IMR-90 (cell line): ENCODE data around the gene ZNF558. TPM values are rescaled to one million over a fixed set of nuclear protein-coding genes. Genes with fewer than 3 reads are reported as not detected.

Experiments
- ATAC-seq: fragments of 200-7000 bp; cut with Tn5 transposase; 2 replicates; pipeline ENCODE4 v1.9.1; 2020; ENCODE audit warnings: low read depth, mild to moderate bottlenecking, moderate library complexity
- Bru-seq: library from RNA; stranded (reverse); fragments of 400-500 nt; gene quantifications from one replicate; lab custom pipeline; 2021; lab: Mats Ljungman, UMichigan
- BruChase-seq, 2 experiments: library from RNA; stranded (reverse); fragments of 400-500 nt; gene quantifications; one replicate each; lab custom pipeline; 2021; lab: Mats Ljungman, UMichigan
- BruUV-seq: library from RNA; stranded (reverse); fragments of 400-500 nt; replicated peaks from 2 replicates; lab custom pipeline; 2021; lab: Mats Ljungman, UMichigan
- CTCF ChIA-PET: fragments of 300-600 bp; formaldehyde crosslinking; extraction: SDS; loops from one replicate; lab custom pipeline; 2021; ENCODE audit warnings: antibody characterized with exemption; lab: Yijun Ruan, JAX
- POLR2A ChIA-PET: fragments of 300-600 bp; sonication (Branson Sonifier 250); formaldehyde crosslinking; loops from one replicate; lab custom pipeline; 2022; ENCODE audit warnings: antibody characterized with exemption; ENCODE audit not compliant: unreplicated experiment; lab: Charles Lee
- DNase-seq: peaks from one replicate; pipeline ENCODE4 v3.0.0; 2013
- H2AFZ ChIP-seq: replicated peaks from 2 replicates; pipeline ENCODE3; 2013; ENCODE audit warnings: low read length, mild to moderate bottlenecking; ENCODE audit not compliant: poor library complexity
- H2AK5ac ChIP-seq: 2 replicates; pipeline ENCODE4 v1.6.1; 2013; ENCODE audit warnings: low read depth, low read length, inconsistent platforms
- H2AK9ac ChIP-seq: replicated peaks from 2 replicates; pipeline ENCODE3; 2013; ENCODE audit warnings: mild to moderate bottlenecking, low read depth, low read length, moderate library complexity; ENCODE audit not compliant: poor library complexity
- H2BK120ac ChIP-seq: 2 replicates; pipeline ENCODE4 v1.6.1; 2013; ENCODE audit warnings: low read depth, low read length, inconsistent platforms
- H2BK15ac ChIP-seq: 3 replicates; pipeline ENCODE4 v1.6.1; 2013; ENCODE audit warnings: low read depth, low read length, inconsistent platforms
- H2BK20ac ChIP-seq: 2 replicates; pipeline ENCODE4 v1.6.1; 2013; ENCODE audit warnings: low read depth, mild to moderate bottlenecking, inconsistent platforms, low read length, moderate library complexity
- H2BK5ac ChIP-seq: 2 replicates; pipeline ENCODE4 v1.6.1; 2013; ENCODE audit warnings: mild to moderate bottlenecking, low read depth, low read length, inconsistent platforms; ENCODE audit not compliant: poor library complexity, severe bottlenecking
- H3K14ac ChIP-seq: replicated peaks from 2 replicates; pipeline ENCODE4 v1.6.1; 2013; ENCODE audit warnings: low read depth, low read length, inconsistent platforms
- H3K18ac ChIP-seq: 2 replicates; pipeline ENCODE4 v1.6.1; 2013; ENCODE audit warnings: low read depth, low read length, control low read depth
- H3K23ac ChIP-seq: 2 replicates; pipeline ENCODE4 v1.6.1; 2013; ENCODE audit warnings: low read depth, low read length, inconsistent platforms
- H3K27ac ChIP-seq: 2 replicates; pipeline ENCODE4 v1.5.1; 2013; ENCODE audit warnings: mild to moderate bottlenecking, control low read depth, low read length; ENCODE audit not compliant: insufficient read depth
- H3K27me3 ChIP-seq: 2 replicates; pipeline ENCODE4 v1.6.1; 2013; ENCODE audit warnings: low read length; ENCODE audit not compliant: control insufficient read depth, insufficient read depth
- H3K36me3 ChIP-seq: 2 replicates; pipeline ENCODE4 v1.6.1; 2013; ENCODE audit warnings: low read length, mixed read lengths; ENCODE audit not compliant: control insufficient read depth, insufficient read depth
- H3K4ac ChIP-seq: 2 replicates; pipeline ENCODE4 v1.6.1; 2013; ENCODE audit warnings: low read depth, low read length, inconsistent platforms
- H3K4me1 ChIP-seq: 2 replicates; pipeline ENCODE4 v1.6.1; 2013; ENCODE audit warnings: low read length, mixed read lengths; ENCODE audit not compliant: control insufficient read depth, insufficient read depth
- H3K4me2 ChIP-seq: 2 replicates; pipeline ENCODE4 v1.6.1; 2013; ENCODE audit warnings: low read depth, mild to moderate bottlenecking, control low read depth, low read length, moderate library complexity
- H3K4me3 ChIP-seq: 2 replicates; pipeline ENCODE4 v1.5.1; 2013; ENCODE audit warnings: low read depth, mild to moderate bottlenecking, control low read depth, low read length, moderate library complexity; ENCODE audit not compliant: insufficient read depth
- H3K56ac ChIP-seq: 2 replicates; pipeline ENCODE4 v1.6.1; 2013; ENCODE audit warnings: low read length, inconsistent platforms; ENCODE audit not compliant: insufficient read depth; ENCODE audit errors: extremely low read depth
- H3K79me1 ChIP-seq, 2 experiments: 2 replicates each; pipeline ENCODE4 v1.6.1; 2013; ENCODE audit warnings: low read length in 2 of 2, inconsistent platforms in 1 of 2, low read depth in 1 of 2
- H3K9ac ChIP-seq: 2 replicates; pipeline ENCODE4 v1.6.1; 2013; ENCODE audit warnings: low read depth, low read length, control low read depth
- H3K9me1 ChIP-seq: 2 replicates; pipeline ENCODE4 v1.6.1; 2013; ENCODE audit warnings: low read length, inconsistent platforms; ENCODE audit not compliant: insufficient read depth
- H3K9me3 ChIP-seq: 2 replicates; pipeline ENCODE4 v1.6.1; 2013; ENCODE audit warnings: low read length; ENCODE audit not compliant: control insufficient read depth, insufficient read depth
- H4K20me1 ChIP-seq: 2 replicates; pipeline ENCODE4 v1.6.1; 2013; ENCODE audit warnings: low read length, inconsistent platforms; ENCODE audit not compliant: insufficient read depth
- H4K5ac ChIP-seq: 2 replicates; pipeline ENCODE4 v1.6.1; 2013; ENCODE audit warnings: mild to moderate bottlenecking, low read depth, low read length, control low read depth
- H4K8ac ChIP-seq, 2 experiments: 2 replicates each; pipeline ENCODE4 v1.6.1; 2013; ENCODE audit warnings: low read depth in 2 of 2, low read length in 2 of 2, control low read depth in 1 of 2, inconsistent platforms in 1 of 2
- H4K91ac ChIP-seq: 2 replicates; pipeline ENCODE4 v1.6.1; 2013; ENCODE audit warnings: low read depth, low read length, inconsistent platforms; ENCODE audit not compliant: insufficient read depth
- BHLHE40 ChIP-seq: fragments of 150-350 bp; IDR thresholded peaks from 2 replicates; pipeline ENCODE4 v1.6.1; 2016; ENCODE audit warnings: mild to moderate bottlenecking, low read depth, low read length
- CEBPB ChIP-seq: IDR thresholded peaks from 2 replicates; pipeline ENCODE4 v1.6.1; 2012; ENCODE audit warnings: low read depth, low read length, improper control_type of control experiment
- CHD1 ChIP-seq: IDR thresholded peaks from 2 replicates; pipeline ENCODE4 v1.6.1; 2012; ENCODE audit warnings: low read depth, low read length, improper control_type of control experiment
- FOS ChIP-seq: fragments of 150-350 bp; IDR thresholded peaks from 2 replicates; pipeline ENCODE4 v1.6.1; 2016; ENCODE audit warnings: low read depth, low read length
- MAFK ChIP-seq: IDR thresholded peaks from 2 replicates; pipeline ENCODE4 v1.6.1; 2012; ENCODE audit warnings: low read depth, low read length, improper control_type of control experiment
- MAZ ChIP-seq: IDR thresholded peaks from 2 replicates; pipeline ENCODE4 v1.6.1; 2012; ENCODE audit warnings: low read depth, mild to moderate bottlenecking, low read length, improper control_type of control experiment, moderate library complexity, borderline replicate concordance
- MXI1 ChIP-seq: IDR thresholded peaks from 2 replicates; pipeline ENCODE4 v1.6.1; 2012; ENCODE audit warnings: low read depth, mild to moderate bottlenecking, low read length, moderate library complexity, borderline replicate concordance
- NFE2L2 ChIP-seq: fragments of 150-350 bp; IDR thresholded peaks from 2 replicates; pipeline ENCODE4 v1.6.1; 2016; ENCODE audit warnings: low read depth, mild to moderate bottlenecking, low read length
- POLR2A ChIP-seq: IDR thresholded peaks from 2 replicates; pipeline ENCODE4 v1.6.1; 2012; ENCODE audit warnings: mild to moderate bottlenecking, low read depth, low read length
- WGBS, 2 experiments: methylation state at CpG; one replicate each; pipeline versions ENCODE4 v1.1.5 to v1.1.7; 2013; ENCODE audit warnings: missing lambda C conversion rate in 2 of 2; ENCODE audit not compliant: insufficient read length in 1 of 2; ENCODE audit errors: extremely low coverage in 2 of 2; 5-methylcytosine and 5-hydroxymethylcytosine counted together
- dilution Hi-C: fragments of 300-500 bp; cut with HindIII; formaldehyde crosslinking; loops from one replicate; pipeline ENCODE4 v1.14.3; 2018; ENCODE audit warnings: low sequenced_read_pairs; ENCODE audit not compliant: unreplicated experiment
- in situ Hi-C: fragments of 300-500 bp; cut with MboI; formaldehyde crosslinking; loops from 3 replicates; pipeline ENCODE4 v1.14.3; 2019; ENCODE audit warnings: low sequenced_read_pairs, inconsistent platforms, mixed read lengths
- intact Hi-C: fragments of 100-400 bp; cut with micrococcal nuclease; formaldehyde crosslinking; loops from 2 replicates; pipeline ENCODE4 v1.10.0; 2022
- long read RNA-seq: library from polyadenylated mRNA; unstranded; transcript quantifications from one replicate; pipeline ENCODE4 v2.0.0, GENCODE V29; 2021; ENCODE audit not compliant: unreplicated experiment
- polyA plus RNA-seq, 3 experiments: library from polyadenylated mRNA; depleted of rRNA; stranded (reverse); fragments of >200 nt; gene quantifications; 2 replicates each; pipeline ENCODE4 v1.2.3, GENCODE V29; 2012; ENCODE audit warnings: low replicate concordance in 1 of 3
- total RNA-seq: library from RNA; depleted of rRNA; stranded (reverse); fragments of >200 nt; gene quantifications from 2 replicates; pipeline ENCODE4 v1.2.3, GENCODE V29; 2012; rRNA removed
- TF ChIP-seq, protein P1 (sequence below): fragments of 150-350 bp; IDR thresholded peaks from 2 replicates; pipeline ENCODE4 v1.6.1; 2016; ENCODE audit warnings: low read depth, mild to moderate bottlenecking, low read length, moderate library complexity, borderline replicate concordance
- TF ChIP-seq, protein P2 (sequence below): conservative IDR thresholded peaks from 2 replicates; pipeline ENCODE4 v1.5.1; 2012; ENCODE audit warnings: mild to moderate bottlenecking, low read depth, low read length, improper control_type of control experiment

Gene ZNF558
- total RNA-seq = 16.7 and 21.0 TPM in 2 replicates
- polyA plus RNA-seq (2012; rRNA removed) = 13.7 and 14.3 TPM in 2 replicates
- 9.5 and 10.3 TPM in 2 replicates for polyA plus RNA-seq (2012; cell fraction: cytosol; rRNA removed)
- 40.7 and 60.6 TPM in 2 replicates for polyA plus RNA-seq (2012; cell fraction: nucleus; rRNA removed; ENCODE audit: low replicate concordance)
- Bru-seq, nascent RNA = percentile 58 among the genes with signal in this experiment
- BruChase-seq, experiment 1, labeled RNA remaining after a 6-hour chase = percentile 53 among the genes with signal in this experiment
- percentile 55 among the genes with signal in this experiment for BruChase-seq, experiment 2, labeled RNA remaining after a 2-hour chase
- long read RNA-seq, full-length matches to known transcripts = 2 of 22 reads
- long read RNA-seq, partial matches to known transcripts = 3 of 22 reads
- long read RNA-seq, other reads (novel, unspliced or antisense) = 17 of 22 reads

DNA sequence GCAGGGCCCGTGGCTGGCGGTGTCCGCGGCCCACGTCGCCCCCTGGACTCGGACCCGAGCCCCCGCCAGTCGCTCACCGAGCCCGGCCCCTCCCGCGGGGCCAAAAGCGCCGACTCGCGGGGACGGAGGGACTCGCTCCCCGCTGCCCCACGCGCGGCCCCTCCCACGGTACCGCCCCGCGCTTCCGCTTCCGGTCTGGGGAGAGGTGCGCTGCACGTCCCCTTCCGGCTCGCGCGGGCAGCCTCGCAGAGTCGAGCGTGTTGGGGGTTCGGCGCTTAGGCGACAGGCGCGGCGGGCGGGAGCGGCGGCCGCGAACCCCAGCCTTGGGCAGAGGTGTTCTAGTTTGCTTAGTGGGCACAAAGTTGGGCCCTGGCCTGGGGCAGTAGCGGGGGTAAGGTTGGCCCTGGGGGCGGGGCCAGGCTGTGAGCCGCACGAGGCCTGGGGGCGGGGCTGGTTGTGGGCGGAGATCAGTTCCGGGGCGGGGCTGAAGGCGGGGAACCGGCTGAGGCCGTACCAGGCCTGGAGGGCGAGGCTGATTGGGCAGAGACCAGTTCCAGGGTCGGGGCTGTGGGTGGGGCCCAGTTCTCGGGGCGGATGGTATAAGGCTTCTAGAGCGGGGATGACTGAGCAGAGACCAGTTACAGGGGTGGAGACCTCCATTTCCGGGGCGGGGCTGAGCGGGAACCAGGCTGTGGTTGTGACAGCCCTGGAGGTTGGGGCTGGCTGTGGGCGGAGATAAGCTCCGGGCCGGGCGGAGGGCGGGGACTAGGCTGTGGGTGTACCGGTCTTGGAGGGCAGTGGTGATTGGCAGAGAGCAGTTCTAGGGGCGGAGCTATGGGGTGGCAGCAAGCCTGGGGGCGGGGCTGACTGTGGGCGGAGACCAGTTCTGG, at the start of gene ZNF558, which contains the start of gene MBD3L1:
ZNF558 (minus strand) TSS at position 173 of the 890 bp plus-strand sequence. CDS start 9,645 bp downstream, outside the sequence.
MBD3L1 (plus strand) TSS at position 246 of the 890 bp plus-strand sequence. CDS start 10,302 bp downstream, outside the sequence.
- H4K8ac ChIP-seq = peak within 1 kb of the TSS; percentile 87 to 96
- ChIA-PET POLR2A (interaction anchor here (0.7 kb wide), 1 partner anchor 20 kb away, joined by 15 read pairs; no protein-coding TSS in a partner anchor), CTCF (interaction anchor here (1.0 kb wide), 1 partner anchor 14 kb away, joined by 3 read pairs; no protein-coding TSS in a partner anchor)
- no peaks in the 10 kb centered on the region for H3K9me1 ChIP-seq
- H2AK9ac ChIP-seq = peak within 1 kb of the TSS; percentile 91
- H3K23ac ChIP-seq = peak within 1 kb of the TSS; percentile 18; the same call in 1 of the 2 replicates
- H3K4me1 ChIP-seq = peaks cover 4% of the 10 kb centered on the region
- peak within 1 kb of the TSS; percentile 88 for H3K4ac ChIP-seq
- H3K9ac ChIP-seq = peak within 1 kb of the TSS; percentile 65
- 0% methylated on average over 17 of the region's 78 CpGs; no CpG with 5 or more reads in 1 of the 2 experiments for WGBS, 2 experiments
- H3K36me3 ChIP-seq = peaks cover 5% of the 10 kb centered on the region; the same call in 1 of the 2 replicates
- no peaks in the 10 kb centered on the region for H3K9me3 ChIP-seq
- peak within 1 kb of the TSS; percentile 87 for H2BK5ac ChIP-seq
- H3K79me1 ChIP-seq = peaks cover 8 to 9% of the 10 kb centered on the region in 2 experiments; a peak in 3 of 4 replicates
- peak within 1 kb of the TSS; percentile 39 for H3K14ac ChIP-seq
- dilution Hi-C loops = no loop called here
- no peaks in the 10 kb centered on the region for H4K20me1 ChIP-seq
- H4K5ac ChIP-seq = peak within 1 kb of the TSS; percentile 51; the same call in 1 of the 2 replicates
- peak; percentile 97 for DNase-seq
- no peak within 1 kb of the TSS for H2BK20ac ChIP-seq
- peak within 1 kb of the TSS; percentile 88 for H4K91ac ChIP-seq
- H2BK15ac ChIP-seq = 0 out of 3 replicates have a peak within 1 kb of the TSS, but pooled peaks have one; percentile 20
- no peaks in the 10 kb centered on the region for H3K27me3 ChIP-seq
- H2AFZ ChIP-seq = peak within 1 kb of the TSS; percentile 100
- peak within 1 kb of the TSS; percentile 84 for H2BK120ac ChIP-seq
- in situ Hi-C loops = no loop called here
- peak; percentile 92 for ATAC-seq
- peak within 1 kb of the TSS; percentile 87 for H3K27ac ChIP-seq
- H3K18ac ChIP-seq = peak within 1 kb of the TSS; percentile 46; the same call in 1 of the 2 replicates
- no peak within 1 kb of the TSS for H2AK5ac ChIP-seq
- intact Hi-C loops = loop anchor here (1.0 to 5.0 kb wide), 2 partner anchors 215 to 243 kb away; no protein-coding TSS in a partner anchor
- peak within 1 kb of the TSS; percentile 73 for H3K4me3 ChIP-seq
- peak within 1 kb of the TSS; percentile 80 for H3K4me2 ChIP-seq
- no TSS peak for BruUV-seq
- peak within 1 kb of the TSS; percentile 67; the same call in 1 of the 2 replicates for H3K56ac ChIP-seq
- peak; percentile 56; the same call in 1 of the 2 replicates for TF ChIP-seq CEBPB
- peak; percentile 89 for TF ChIP-seq POLR2A
- TF ChIP-seq BHLHE40 = 0 out of 2 replicates have a peak, but pooled peaks have one; percentile 1
- no peak for TF ChIP-seq CHD1
- no peak for TF ChIP-seq MAFK
- peak; percentile 96; the same call in 1 of the 2 replicates for TF ChIP-seq MAZ
- TF ChIP-seq NFE2L2 = peak; percentile 65; the same call in 1 of the 2 replicates
- TF ChIP-seq, protein P1, sequence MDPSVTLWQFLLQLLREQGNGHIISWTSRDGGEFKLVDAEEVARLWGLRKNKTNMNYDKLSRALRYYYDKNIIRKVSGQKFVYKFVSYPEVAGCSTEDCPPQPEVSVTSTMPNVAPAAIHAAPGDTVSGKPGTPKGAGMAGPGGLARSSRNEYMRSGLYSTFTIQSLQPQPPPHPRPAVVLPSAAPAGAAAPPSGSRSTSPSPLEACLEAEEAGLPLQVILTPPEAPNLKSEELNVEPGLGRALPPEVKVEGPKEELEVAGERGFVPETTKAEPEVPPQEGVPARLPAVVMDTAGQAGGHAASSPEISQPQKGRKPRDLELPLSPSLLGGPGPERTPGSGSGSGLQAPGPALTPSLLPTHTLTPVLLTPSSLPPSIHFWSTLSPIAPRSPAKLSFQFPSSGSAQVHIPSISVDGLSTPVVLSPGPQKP = peak; percentile 59; the same call in 1 of the 2 replicates
- TF ChIP-seq FOS = no peak
- peak; percentile 86 for TF ChIP-seq MXI1
- TF ChIP-seq, protein P2, sequence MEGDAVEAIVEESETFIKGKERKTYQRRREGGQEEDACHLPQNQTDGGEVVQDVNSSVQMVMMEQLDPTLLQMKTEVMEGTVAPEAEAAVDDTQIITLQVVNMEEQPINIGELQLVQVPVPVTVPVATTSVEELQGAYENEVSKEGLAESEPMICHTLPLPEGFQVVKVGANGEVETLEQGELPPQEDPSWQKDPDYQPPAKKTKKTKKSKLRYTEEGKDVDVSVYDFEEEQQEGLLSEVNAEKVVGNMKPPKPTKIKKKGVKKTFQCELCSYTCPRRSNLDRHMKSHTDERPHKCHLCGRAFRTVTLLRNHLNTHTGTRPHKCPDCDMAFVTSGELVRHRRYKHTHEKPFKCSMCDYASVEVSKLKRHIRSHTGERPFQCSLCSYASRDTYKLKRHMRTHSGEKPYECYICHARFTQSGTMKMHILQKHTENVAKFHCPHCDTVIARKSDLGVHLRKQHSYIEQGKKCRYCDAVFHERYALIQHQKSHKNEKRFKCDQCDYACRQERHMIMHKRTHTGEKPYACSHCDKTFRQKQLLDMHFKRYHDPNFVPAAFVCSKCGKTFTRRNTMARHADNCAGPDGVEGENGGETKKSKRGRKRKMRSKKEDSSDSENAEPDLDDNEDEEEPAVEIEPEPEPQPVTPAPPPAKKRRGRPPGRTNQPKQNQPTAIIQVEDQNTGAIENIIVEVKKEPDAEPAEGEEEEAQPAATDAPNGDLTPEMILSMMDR = peak; percentile 39
